Neural crest cell (in vitro differentiated cells): ENCODE data around the gene TMX2. TPM values are rescaled to one million over a fixed set of nuclear protein-coding genes. Genes with fewer than 3 reads are reported as not detected.
"Not testable (repeated sequence)": the region's sequence is repeated elsewhere in the genome, so short reads cannot be mapped to it uniquely, and the experiment has no call there.

Experiments
- DNase-seq: peaks from one replicate; pipeline ENCODE4 v3.0.0; 2021; ENCODE audit warnings: low read depth, mixed read lengths, low spot score
- H3K27ac Mint-ChIP-seq: one replicate; pipeline ENCODE4 v1.8.0; 2021; ENCODE audit warnings: mild to moderate bottlenecking, mixed read lengths; ENCODE audit not compliant: unreplicated experiment
- H3K27me3 Mint-ChIP-seq: 2 replicates; pipeline ENCODE4 v1.8.0; 2021; ENCODE audit warnings: low read depth, mild to moderate bottlenecking, mixed read lengths
- H3K36me3 Mint-ChIP-seq: 2 replicates; pipeline ENCODE4 v1.8.0; 2021; ENCODE audit warnings: low read depth, mild to moderate bottlenecking, mixed read lengths
- H3K4me1 Mint-ChIP-seq: 2 replicates; pipeline ENCODE4 v1.8.0; 2021; ENCODE audit warnings: mixed read lengths
- H3K4me3 Mint-ChIP-seq: one replicate; pipeline ENCODE4 v1.8.0; 2021; ENCODE audit warnings: mild to moderate bottlenecking, mixed read lengths
- H3K9me3 Mint-ChIP-seq: 2 replicates; pipeline ENCODE4 v1.8.0; 2021; ENCODE audit warnings: mixed read lengths
- total RNA-seq: library from RNA; stranded (reverse); gene quantifications from 2 replicates; pipeline ENCODE4 v1.2.1, GENCODE V29; 2021
- TF ChIP-seq, protein P1 (sequence below): fragments of 200-600 bp; sonication (generic); conservative IDR thresholded peaks from 2 replicates; pipeline ENCODE4 v1.5.0; 2021; ENCODE audit warnings: antibody characterized with exemption, mild to moderate bottlenecking

Gene TMX2
- total RNA-seq, 1 donor from 2014 or later: 78.3 TPM

DNA sequence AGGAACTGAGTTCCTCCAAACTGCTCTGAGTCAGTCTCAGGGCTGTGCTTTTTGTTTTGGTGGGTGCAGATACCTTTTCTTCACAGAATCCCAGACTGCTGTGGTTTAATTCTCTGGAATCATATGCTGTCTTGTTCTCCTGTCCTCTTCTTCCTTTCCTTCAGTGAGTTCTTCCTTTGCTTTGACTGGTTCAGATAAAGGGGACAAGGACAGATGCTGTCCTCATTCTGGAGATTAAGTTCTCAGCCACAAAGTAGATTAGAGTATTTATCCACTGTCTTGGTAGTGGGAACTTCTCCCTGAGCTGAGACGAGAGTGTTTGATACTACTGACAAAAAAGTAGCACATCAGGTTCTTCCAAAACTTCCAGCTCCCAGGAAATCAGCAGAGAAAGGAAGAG lies 31.2 kb upstream of the TMX2 start:
- H3K27ac Mint-ChIP-seq: no peak overlapping the region

DNA sequence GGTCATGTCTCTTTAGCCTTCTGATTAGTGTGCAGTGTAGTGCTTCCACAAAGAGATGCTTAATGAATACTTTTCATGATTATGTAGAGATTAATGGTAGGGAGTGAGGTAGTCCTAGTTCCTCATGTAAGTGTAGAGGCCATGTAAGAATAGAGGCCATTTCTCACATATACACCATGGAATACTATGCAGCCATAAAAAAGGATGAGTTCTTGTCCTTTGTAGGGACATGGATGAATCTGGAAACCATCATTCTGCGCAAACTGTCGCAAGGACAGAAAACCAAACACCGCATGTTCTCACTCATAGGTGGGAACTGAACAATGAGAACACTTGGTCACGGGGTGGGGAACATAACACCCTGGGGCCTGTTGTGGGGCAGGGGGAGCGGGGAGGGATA lies 21.9 kb upstream of the TMX2 start:
- H3K27me3 Mint-ChIP-seq, H3K27ac Mint-ChIP-seq, DNase-seq, H3K9me3 Mint-ChIP-seq, H3K4me1 Mint-ChIP-seq, H3K4me3 Mint-ChIP-seq: not testable (repeated sequence)
- H3K36me3 Mint-ChIP-seq: peaks cover 21% of the 10 kb centered on the region

More for the DNA sequence above, 31.2 kb upstream of the TMX2 start:
- peaks cover 12% of the 10 kb centered on the region for H3K36me3 Mint-ChIP-seq
- TF ChIP-seq, protein P1, sequence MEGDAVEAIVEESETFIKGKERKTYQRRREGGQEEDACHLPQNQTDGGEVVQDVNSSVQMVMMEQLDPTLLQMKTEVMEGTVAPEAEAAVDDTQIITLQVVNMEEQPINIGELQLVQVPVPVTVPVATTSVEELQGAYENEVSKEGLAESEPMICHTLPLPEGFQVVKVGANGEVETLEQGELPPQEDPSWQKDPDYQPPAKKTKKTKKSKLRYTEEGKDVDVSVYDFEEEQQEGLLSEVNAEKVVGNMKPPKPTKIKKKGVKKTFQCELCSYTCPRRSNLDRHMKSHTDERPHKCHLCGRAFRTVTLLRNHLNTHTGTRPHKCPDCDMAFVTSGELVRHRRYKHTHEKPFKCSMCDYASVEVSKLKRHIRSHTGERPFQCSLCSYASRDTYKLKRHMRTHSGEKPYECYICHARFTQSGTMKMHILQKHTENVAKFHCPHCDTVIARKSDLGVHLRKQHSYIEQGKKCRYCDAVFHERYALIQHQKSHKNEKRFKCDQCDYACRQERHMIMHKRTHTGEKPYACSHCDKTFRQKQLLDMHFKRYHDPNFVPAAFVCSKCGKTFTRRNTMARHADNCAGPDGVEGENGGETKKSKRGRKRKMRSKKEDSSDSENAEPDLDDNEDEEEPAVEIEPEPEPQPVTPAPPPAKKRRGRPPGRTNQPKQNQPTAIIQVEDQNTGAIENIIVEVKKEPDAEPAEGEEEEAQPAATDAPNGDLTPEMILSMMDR: no peak
- H3K4me3 Mint-ChIP-seq: no peak overlapping the region
- no peaks in the 10 kb centered on the region for H3K9me3 Mint-ChIP-seq
- H3K4me1 Mint-ChIP-seq: no peaks in the 10 kb centered on the region
- H3K27me3 Mint-ChIP-seq: no peaks in the 10 kb centered on the region
- DNase-seq: no peak

DNA sequence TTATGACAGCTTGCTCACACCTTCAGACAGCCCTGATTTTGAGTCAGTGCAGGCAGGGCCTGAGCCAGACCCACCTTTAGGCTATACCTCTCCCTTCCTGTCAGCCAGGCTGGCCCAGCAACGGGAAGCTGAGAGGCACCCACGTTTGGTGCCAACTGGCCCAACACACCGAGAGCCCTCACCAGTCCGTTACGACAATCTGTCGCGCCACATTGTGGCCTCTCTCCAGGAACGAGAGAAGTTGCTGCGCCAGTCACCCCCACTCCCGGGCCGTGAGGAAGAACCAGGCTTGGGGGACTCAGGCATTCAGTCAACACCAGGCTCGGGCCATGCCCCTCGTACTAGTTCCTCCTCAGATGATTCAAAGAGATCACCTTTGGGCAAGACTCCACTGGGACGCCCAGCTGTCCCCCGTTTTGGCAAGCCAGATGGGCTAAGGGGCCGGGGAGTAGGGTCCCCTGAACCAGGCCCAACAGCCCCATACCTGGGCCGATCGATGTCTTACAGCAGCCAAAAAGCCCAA lies 13.5 kb upstream of the TMX2 start:
- TF ChIP-seq, protein P1: no peak
- no peaks in the 10 kb centered on the region for H3K27me3 Mint-ChIP-seq
- H3K27ac Mint-ChIP-seq: no peak overlapping the region
- no peak for DNase-seq
- no peak overlapping the region for H3K4me3 Mint-ChIP-seq
- H3K36me3 Mint-ChIP-seq: peaks cover 3% of the 10 kb centered on the region
- H3K9me3 Mint-ChIP-seq: no peaks in the 10 kb centered on the region
- H3K4me1 Mint-ChIP-seq: no peaks in the 10 kb centered on the region

DNA sequence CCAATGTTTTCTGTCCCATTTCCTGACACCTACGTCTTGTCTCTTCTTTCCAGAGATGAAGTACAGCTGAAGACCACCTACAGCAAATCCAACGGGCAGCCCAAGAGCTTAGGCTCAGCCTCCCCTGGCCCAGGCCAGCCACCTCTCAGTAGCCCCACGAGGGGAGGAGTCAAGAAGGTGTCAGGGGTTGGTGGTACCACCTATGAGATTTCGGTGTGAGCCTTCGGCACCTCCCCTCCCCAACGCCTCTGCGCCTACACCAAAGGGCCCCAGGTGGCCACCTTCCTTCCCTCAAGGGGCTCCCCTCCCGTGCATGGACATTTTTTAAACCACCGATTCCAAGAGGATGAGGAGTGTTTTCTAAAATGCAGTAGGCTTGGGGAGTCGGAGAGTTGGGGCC lies 12.6 kb upstream of the TMX2 start:
- Mint-ChIP-seq H3K9me3 (no peaks in the 10 kb centered on the region), H3K36me3 (peaks cover 3% of the 10 kb centered on the region), H3K27me3 (no peaks in the 10 kb centered on the region), H3K4me3 (no peak overlapping the region), H3K4me1 (peaks cover 1% of the 10 kb centered on the region), H3K27ac (no peak overlapping the region)
- TF ChIP-seq, protein P1: no peak
- DNase-seq: no peak

DNA sequence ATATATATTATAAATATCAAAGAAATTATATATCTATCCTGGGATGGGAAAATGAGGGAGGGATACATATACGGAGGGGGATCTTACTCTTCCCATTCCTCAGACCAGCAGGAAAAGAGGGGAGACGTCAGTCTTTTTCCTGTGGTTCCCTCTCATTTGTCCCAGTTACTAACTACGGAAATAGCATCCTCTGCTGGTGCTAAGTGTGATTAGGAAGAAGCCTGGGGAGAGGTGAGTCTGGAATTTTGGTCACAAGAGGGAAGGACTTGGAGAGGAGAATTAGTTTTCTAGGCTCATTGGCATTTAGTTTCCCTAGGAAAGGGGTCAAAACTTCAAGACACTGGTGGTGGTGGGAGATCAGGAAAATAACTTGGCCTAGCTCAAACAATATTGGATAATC lies 12.0 kb upstream of the TMX2 start:
- no peak overlapping the region for H3K27ac Mint-ChIP-seq
- no peaks in the 10 kb centered on the region for H3K9me3 Mint-ChIP-seq
- peaks cover 4% of the 10 kb centered on the region for H3K4me1 Mint-ChIP-seq
- TF ChIP-seq, protein P1: no peak
- peaks cover 3% of the 10 kb centered on the region for H3K36me3 Mint-ChIP-seq
- no peak for DNase-seq
- H3K27me3 Mint-ChIP-seq: no peaks in the 10 kb centered on the region
- H3K4me3 Mint-ChIP-seq: no peak overlapping the region

DNA sequence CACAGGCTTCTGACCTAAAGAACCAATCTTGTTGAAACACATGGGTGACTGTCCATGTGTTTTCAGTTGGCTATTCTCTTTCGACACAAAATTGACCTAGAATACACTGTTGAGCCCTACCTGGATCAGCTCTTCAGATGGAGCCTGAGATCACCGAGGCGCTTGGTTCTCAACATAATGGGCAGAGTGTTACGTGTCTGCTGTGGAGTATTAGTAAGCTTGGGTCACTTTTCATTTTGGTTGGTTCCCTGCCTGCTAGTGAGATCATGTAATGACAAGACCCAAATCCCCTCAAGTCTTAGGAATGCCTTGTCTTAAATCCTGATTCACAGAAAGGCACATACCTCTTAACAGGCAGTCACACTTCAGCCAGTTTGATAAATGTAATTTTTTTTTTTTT lies 9.1 kb upstream of the TMX2 start:
- DNase-seq: no peak
- Mint-ChIP-seq H3K4me3 (no peak overlapping the region), H3K36me3 (peaks cover 3% of the 10 kb centered on the region), H3K4me1 (peaks cover 4% of the 10 kb centered on the region), H3K27ac (no peak overlapping the region), H3K9me3 (no peaks in the 10 kb centered on the region), H3K27me3 (no peaks in the 10 kb centered on the region)
- TF ChIP-seq, protein P1: no peak
